ENCODE measurements around the gene CIDEB. TPM values are rescaled to one million over a fixed set of nuclear protein-coding genes. Genes with fewer than 3 reads are reported as not detected.

Gene CIDEB
- total and polyA plus RNA-seq, 12 donors, result 16.4 to 80.3 (median 39.0) TPM

DNA sequence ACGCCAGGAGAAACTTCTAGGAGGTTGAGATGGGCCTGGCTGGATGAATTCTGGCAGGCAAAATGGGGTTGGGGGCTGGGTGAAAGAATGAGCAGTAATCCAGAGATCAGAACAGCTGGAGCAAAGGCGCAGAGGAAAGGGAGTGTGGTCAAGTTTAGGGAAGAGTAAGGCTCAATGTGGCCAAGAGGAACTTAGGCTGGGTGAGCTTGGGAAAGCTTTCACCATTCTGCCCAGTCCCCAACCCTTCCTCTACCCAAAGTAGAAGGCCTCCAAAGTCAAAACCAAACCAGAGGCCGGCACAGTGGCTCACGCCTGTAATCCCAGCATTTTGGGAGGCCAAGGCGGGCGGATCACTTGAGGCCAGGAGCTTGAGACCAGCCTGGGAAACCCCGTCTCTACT is 26.1 kb downstream of the CIDEB start:
- Histone ChIP-seq H3K27me3 (no peaks in the 10 kb centered on the region), H3K9me3 (replicated peaks in 1 of 3) (no peaks in the 10 kb centered on the region), H3K4me1 (replicated peaks in 1 of 2) (peaks cover 0 to 5% of the 10 kb centered on the region in 2 donors), H3K27ac (peak overlapping the region in 2 of 5 donors; percentile 26 to 32), H3K4me3 (no peak overlapping the region), H3K36me3 (replicated peaks in 1 of 2) (no peaks in the 10 kb centered on the region)
- intact Hi-C loops (cut with DNase I), result no loop called here
- WGBS, 4 donors, result 82 to 92% (median 86%) methylated on average over 6 to 7 of the region's 7 CpGs
- TF ChIP-seq, protein P1, sequence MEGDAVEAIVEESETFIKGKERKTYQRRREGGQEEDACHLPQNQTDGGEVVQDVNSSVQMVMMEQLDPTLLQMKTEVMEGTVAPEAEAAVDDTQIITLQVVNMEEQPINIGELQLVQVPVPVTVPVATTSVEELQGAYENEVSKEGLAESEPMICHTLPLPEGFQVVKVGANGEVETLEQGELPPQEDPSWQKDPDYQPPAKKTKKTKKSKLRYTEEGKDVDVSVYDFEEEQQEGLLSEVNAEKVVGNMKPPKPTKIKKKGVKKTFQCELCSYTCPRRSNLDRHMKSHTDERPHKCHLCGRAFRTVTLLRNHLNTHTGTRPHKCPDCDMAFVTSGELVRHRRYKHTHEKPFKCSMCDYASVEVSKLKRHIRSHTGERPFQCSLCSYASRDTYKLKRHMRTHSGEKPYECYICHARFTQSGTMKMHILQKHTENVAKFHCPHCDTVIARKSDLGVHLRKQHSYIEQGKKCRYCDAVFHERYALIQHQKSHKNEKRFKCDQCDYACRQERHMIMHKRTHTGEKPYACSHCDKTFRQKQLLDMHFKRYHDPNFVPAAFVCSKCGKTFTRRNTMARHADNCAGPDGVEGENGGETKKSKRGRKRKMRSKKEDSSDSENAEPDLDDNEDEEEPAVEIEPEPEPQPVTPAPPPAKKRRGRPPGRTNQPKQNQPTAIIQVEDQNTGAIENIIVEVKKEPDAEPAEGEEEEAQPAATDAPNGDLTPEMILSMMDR (IDR thresholded peaks at IDR 0.05), result no peak
- TF ChIP-seq POLR2A (IDR thresholded peaks at IDR 0.05), result no peak
- no peak for DNase-seq

GRCh38 chr14:24280797-24281460 is 26.8 kb downstream of the CIDEB start:
- WGBS, 4 donors, result 83 to 92% (median 86%) methylated on average over 6 of the region's 6 CpGs
- intact Hi-C loops (cut with DNase I), result no loop called here
- no peaks in the 10 kb centered on the region for H3K36me3 ChIP-seq (replicated peaks in 1 of 2)
- H3K4me3 ChIP-seq, result no peak overlapping the region
- peaks cover 0 to 5% of the 10 kb centered on the region in 2 donors for H3K4me1 ChIP-seq (replicated peaks in 1 of 2)
- H3K27ac ChIP-seq, result no peak overlapping the region
- TF ChIP-seq, protein P1 (IDR thresholded peaks at IDR 0.05), result no peak
- no peak for TF ChIP-seq POLR2A (IDR thresholded peaks at IDR 0.05)
- no peaks in the 10 kb centered on the region for H3K27me3 ChIP-seq
- H3K9me3 ChIP-seq (replicated peaks in 1 of 3), result no peaks in the 10 kb centered on the region
- no peak for DNase-seq

GRCh38 chr14:24279301-24280186 is 28.2 kb downstream of the CIDEB start:
- H3K36me3 ChIP-seq (replicated peaks in 1 of 2), result no peaks in the 10 kb centered on the region
- 63 to 79% (median 76%) methylated on average over 7 to 11 of the region's 11 CpGs for WGBS, 4 donors
- H3K9me3 ChIP-seq (replicated peaks in 1 of 3), result no peaks in the 10 kb centered on the region
- peak overlapping the region in 1 of 5 donors; percentile 34 for H3K27ac ChIP-seq
- H3K27me3 ChIP-seq, result no peaks in the 10 kb centered on the region
- no peak overlapping the region for H3K4me3 ChIP-seq
- no peak for TF ChIP-seq POLR2A (IDR thresholded peaks at IDR 0.05)
- TF ChIP-seq, protein P1 (IDR thresholded peaks at IDR 0.05), result no peak
- intact Hi-C loops (cut with DNase I), result no loop called here
- peak in 2 of 7 donors; percentile 38 to 78 for DNase-seq
- H3K4me1 ChIP-seq (replicated peaks in 1 of 2), result peaks cover 0 to 5% of the 10 kb centered on the region in 2 donors

DNA sequence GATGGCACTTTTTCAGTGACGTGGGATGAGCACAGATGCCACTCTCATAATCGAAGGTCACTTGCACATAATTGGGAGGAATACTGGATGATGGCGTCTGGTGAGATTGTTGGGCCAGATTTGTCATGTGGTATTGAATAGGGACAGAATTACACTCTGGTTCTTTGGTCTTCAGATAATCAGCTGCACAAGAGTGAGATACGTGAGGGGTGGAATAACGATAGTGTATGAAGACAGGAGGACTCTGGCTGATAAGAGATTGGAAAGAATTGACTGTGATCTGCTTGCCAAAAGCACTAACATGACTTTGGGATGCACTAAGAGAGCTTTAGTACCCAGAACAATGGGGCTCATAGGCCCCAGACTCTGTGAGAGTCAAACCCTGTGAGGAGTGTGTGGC is 29.4 kb downstream of the CIDEB start:
- no peaks in the 10 kb centered on the region for H3K36me3 ChIP-seq (replicated peaks in 1 of 2)
- intact Hi-C loops (cut with DNase I), result no loop called here
- H3K27me3 ChIP-seq, result no peaks in the 10 kb centered on the region
- H3K9me3 ChIP-seq (replicated peaks in 1 of 3), result no peaks in the 10 kb centered on the region
- H3K4me1 ChIP-seq (replicated peaks in 1 of 2), result peaks cover 0 to 9% of the 10 kb centered on the region in 2 donors
- no peak overlapping the region for H3K27ac ChIP-seq
- DNase-seq, result no peak
- 87 to 95% (median 93%) methylated on average over 5 of the region's 5 CpGs for WGBS, 4 donors
- H3K4me3 ChIP-seq, result no peak overlapping the region
- no peak for TF ChIP-seq POLR2A (IDR thresholded peaks at IDR 0.05)
- TF ChIP-seq, protein P1 (IDR thresholded peaks at IDR 0.05), result no peak

Data from adrenal gland (tissue), 12 donors.